A549 (cell line): ENCODE data around the gene FANCF. TPM values are rescaled to one million over a fixed set of nuclear protein-coding genes. Genes with fewer than 3 reads are reported as not detected.

Experiments
- ATAC-seq, 2 experiments: fragments of 200-7000 bp in 1 of 2; fragments of >200 bp in 1 of 2; cut with Nextera tagmentation in 1 of 2; cut with Tn5 transposase in 1 of 2; 3 replicates each; pipeline versions ENCODE4 v1.8.0 to v1.9.1; 2018 to 2020; ENCODE audit warnings: mild to moderate bottlenecking in 1 of 2, moderate library complexity in 1 of 2
- CTCF ChIA-PET: fragments of 300-600 bp; sonication (Branson Sonifier 250); formaldehyde crosslinking; extraction: SDS; loops from one replicate; lab custom pipeline; 2021; ENCODE audit warnings: antibody characterized with exemption, inconsistent platforms; lab: Yijun Ruan, JAX
- POLR2A ChIA-PET: fragments of 350-600 bp; formaldehyde crosslinking; extraction: SDS; loops from one replicate; lab custom pipeline; 2021; ENCODE audit warnings: antibody characterized with exemption, inconsistent platforms; lab: Yijun Ruan, JAX
- DNase-seq, 2 experiments: peaks; one replicate each; pipeline versions ENCODE4 v3.0.0 to v3.0.0-alpha.2; 2011 to 2016; ENCODE audit warnings: low read depth in 1 of 2, low spot score in 1 of 2
- FAIRE-seq: peaks from 2 replicates; lab custom pipeline; 2011; peaks lifted over from hg19 to GRCh38; lab: Jason Lieb, UNC
- H3K27ac ChIP-seq, 2 experiments: fragments of >200 bp; sonication (Bioruptor Twin); formaldehyde crosslinking; 3 replicates each; pipeline ENCODE4 v1.5.1; 2016 to 2017
- H3K4me1 ChIP-seq: fragments of >200 bp; sonication (Bioruptor Twin); formaldehyde crosslinking; 3 replicates; pipeline ENCODE4 v1.6.1; 2016
- H3K4me2 ChIP-seq: fragments of >200 bp; sonication (Bioruptor Twin); formaldehyde crosslinking; 3 replicates; pipeline ENCODE4 v1.6.1; 2016
- H3K4me3 ChIP-seq: fragments of >200 bp; sonication (Bioruptor Twin); formaldehyde crosslinking; 3 replicates; pipeline ENCODE4 v1.5.1; 2016
- H3K9me3 ChIP-seq: fragments of >200 bp; sonication (Bioruptor Twin); formaldehyde crosslinking; 3 replicates; pipeline ENCODE4 v1.6.1; 2016
- BHLHE40 ChIP-seq: IDR thresholded peaks from 2 replicates; pipeline ENCODE4 v1.6.1; 2012; ENCODE audit warnings: low read depth, low read length, inconsistent platforms
- E2F6 ChIP-seq: IDR thresholded peaks from 2 replicates; pipeline ENCODE4 v1.6.1; 2012; ENCODE audit warnings: low read depth, borderline replicate concordance
- EHF ChIP-seq: fragments of 250-450 bp; sonication (Bioruptor Pico); IDR thresholded peaks from 2 replicates; pipeline ENCODE4 v1.5.0; 2020; ENCODE audit warnings: mild to moderate bottlenecking
- HMGXB4 ChIP-seq: fragments of 250-450 bp; sonication (Bioruptor Pico); IDR thresholded peaks from 2 replicates; pipeline ENCODE4 v1.5.0; 2021; ENCODE audit warnings: mild to moderate bottlenecking, moderate library complexity, borderline replicate concordance
- HOXA7 ChIP-seq: fragments of 250-450 bp; sonication (Bioruptor Pico); IDR thresholded peaks from 2 replicates; pipeline ENCODE4 v1.5.0; 2020; ENCODE audit warnings: mild to moderate bottlenecking, moderate library complexity
- HOXB5 ChIP-seq: fragments of 250-450 bp; sonication (Bioruptor Pico); IDR thresholded peaks from 2 replicates; pipeline ENCODE4 v1.5.0; 2020; ENCODE audit warnings: mild to moderate bottlenecking, moderate library complexity
- KDM5A ChIP-seq: fragments of 200-600 bp; sonication (generic); IDR thresholded peaks from 2 replicates; pipeline ENCODE4 v1.6.1; 2016; ENCODE audit warnings: antibody characterized with exemption, mild to moderate bottlenecking
- NPAS2 ChIP-seq: fragments of 250-450 bp; sonication (Bioruptor Pico); IDR thresholded peaks from 2 replicates; pipeline ENCODE4 v1.8.0; 2022; ENCODE audit warnings: mild to moderate bottlenecking, moderate library complexity, borderline replicate concordance
- WGBS: methylation state at CpG from one replicate; pipeline ENCODE4 v1.1.6; 2017; ENCODE audit errors: missing lambda C conversion rate; 5-methylcytosine and 5-hydroxymethylcytosine counted together
- polyA plus RNA-seq, 4 experiments: library from polyadenylated mRNA; depleted of rRNA in 3 of 4; stranded (reverse); fragments of >200 nt; fragmentation: RNase III in 1 of 4; extraction: RNeasy Plus Mini Kit Qiagen cat#74134 plus additional on column Dnase treatment in 1 of 4; gene quantifications; 2 replicates in 3 of 4; 3 replicates in 1 of 4; pipeline ENCODE4 v1.2.3, GENCODE V29; 2011 to 2017
- TF ChIP-seq, protein P1 (sequence below): fragments of 200-600 bp; sonication (generic); IDR thresholded peaks from 2 replicates; pipeline ENCODE4 v1.6.1; 2016; ENCODE audit warnings: antibody characterized with exemption, mild to moderate bottlenecking, moderate library complexity
- TF ChIP-seq, protein P2 (sequence below): fragments of 250-450 bp; sonication (Bioruptor Pico); IDR thresholded peaks from 2 replicates; pipeline ENCODE4 v1.5.0; 2020; ENCODE audit warnings: low read depth, mild to moderate bottlenecking, moderate library complexity
- TF ChIP-seq, protein P3 (sequence below): fragments of >200 bp; sonication (Bioruptor Twin); formaldehyde crosslinking; IDR thresholded peaks from 2 replicates; pipeline ENCODE4 v1.6.1; 2016
- TF ChIP-seq, protein P4 (sequence below): IDR thresholded peaks from 2 replicates; pipeline ENCODE4 v1.6.1; 2012
- TF ChIP-seq, protein P5 (sequence below): fragments of 150-350 bp; IDR thresholded peaks from 2 replicates; pipeline ENCODE4 v1.6.1; 2014; ENCODE audit warnings: low read depth, mild to moderate bottlenecking, low read length

The FANCF gene
- polyA plus RNA-seq, 2 of the 4 experiments (the other 2 are of a cell fraction) = 10.9 to 11.1 TPM

- no peak overlapping the region for H3K4me3 ChIP-seq
- FAIRE-seq (no peak), DNase-seq (no peak), ATAC-seq (no peak)
- POLR2A ChIA-PET = no interaction called here
- CTCF ChIA-PET = no interaction called here
- H3K27ac ChIP-seq = no peak overlapping the region
- TF ChIP-seq HOXB5 (no peak), KDM5A (no peak)
- TF ChIP-seq, protein P1, sequence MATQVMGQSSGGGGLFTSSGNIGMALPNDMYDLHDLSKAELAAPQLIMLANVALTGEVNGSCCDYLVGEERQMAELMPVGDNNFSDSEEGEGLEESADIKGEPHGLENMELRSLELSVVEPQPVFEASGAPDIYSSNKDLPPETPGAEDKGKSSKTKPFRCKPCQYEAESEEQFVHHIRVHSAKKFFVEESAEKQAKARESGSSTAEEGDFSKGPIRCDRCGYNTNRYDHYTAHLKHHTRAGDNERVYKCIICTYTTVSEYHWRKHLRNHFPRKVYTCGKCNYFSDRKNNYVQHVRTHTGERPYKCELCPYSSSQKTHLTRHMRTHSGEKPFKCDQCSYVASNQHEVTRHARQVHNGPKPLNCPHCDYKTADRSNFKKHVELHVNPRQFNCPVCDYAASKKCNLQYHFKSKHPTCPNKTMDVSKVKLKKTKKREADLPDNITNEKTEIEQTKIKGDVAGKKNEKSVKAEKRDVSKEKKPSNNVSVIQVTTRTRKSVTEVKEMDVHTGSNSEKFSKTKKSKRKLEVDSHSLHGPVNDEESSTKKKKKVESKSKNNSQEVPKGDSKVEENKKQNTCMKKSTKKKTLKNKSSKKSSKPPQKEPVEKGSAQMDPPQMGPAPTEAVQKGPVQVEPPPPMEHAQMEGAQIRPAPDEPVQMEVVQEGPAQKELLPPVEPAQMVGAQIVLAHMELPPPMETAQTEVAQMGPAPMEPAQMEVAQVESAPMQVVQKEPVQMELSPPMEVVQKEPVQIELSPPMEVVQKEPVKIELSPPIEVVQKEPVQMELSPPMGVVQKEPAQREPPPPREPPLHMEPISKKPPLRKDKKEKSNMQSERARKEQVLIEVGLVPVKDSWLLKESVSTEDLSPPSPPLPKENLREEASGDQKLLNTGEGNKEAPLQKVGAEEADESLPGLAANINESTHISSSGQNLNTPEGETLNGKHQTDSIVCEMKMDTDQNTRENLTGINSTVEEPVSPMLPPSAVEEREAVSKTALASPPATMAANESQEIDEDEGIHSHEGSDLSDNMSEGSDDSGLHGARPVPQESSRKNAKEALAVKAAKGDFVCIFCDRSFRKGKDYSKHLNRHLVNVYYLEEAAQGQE = no peak
- no peaks in the 10 kb centered on the region for H3K4me1 ChIP-seq
- no peak overlapping the region for H3K4me2 ChIP-seq
- H3K9me3 ChIP-seq = no peaks in the 10 kb centered on the region
Observed at GRCh38 chr11:22641559-22641958, 15.9 kb upstream of the FANCF start.

GRCh38 chr11:22640862-22641261, 15.2 kb upstream of the FANCF start:
- FAIRE-seq (no peak), ATAC-seq (no peak), DNase-seq (no peak)
- H3K9me3 ChIP-seq = no peaks in the 10 kb centered on the region
- H3K27ac ChIP-seq = no peak overlapping the region
- ChIA-PET POLR2A (no interaction called here), CTCF (interaction anchor here (0.9 kb wide), 1 partner anchor 14 kb away, joined by 3 read pairs; no protein-coding TSS in a partner anchor)
- no peak overlapping the region for H3K4me3 ChIP-seq
- H3K4me1 ChIP-seq = no peaks in the 10 kb centered on the region
- TF ChIP-seq, protein P2, sequence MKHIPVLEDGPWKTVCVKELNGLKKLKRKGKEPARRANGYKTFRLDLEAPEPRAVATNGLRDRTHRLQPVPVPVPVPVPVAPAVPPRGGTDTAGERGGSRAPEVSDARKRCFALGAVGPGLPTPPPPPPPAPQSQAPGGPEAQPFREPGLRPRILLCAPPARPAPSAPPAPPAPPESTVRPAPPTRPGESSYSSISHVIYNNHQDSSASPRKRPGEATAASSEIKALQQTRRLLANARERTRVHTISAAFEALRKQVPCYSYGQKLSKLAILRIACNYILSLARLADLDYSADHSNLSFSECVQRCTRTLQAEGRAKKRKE (CRISPR knock-in tag) = no peak
- TF ChIP-seq E2F6 (no peak), HMGXB4 (CRISPR knock-in tag) (no peak), EHF (CRISPR knock-in tag) (no peak), HOXB5 (no peak), BHLHE40 (no peak), NPAS2 (CRISPR knock-in tag) (no peak), HOXA7 (no peak)
- TF ChIP-seq, protein P3, sequence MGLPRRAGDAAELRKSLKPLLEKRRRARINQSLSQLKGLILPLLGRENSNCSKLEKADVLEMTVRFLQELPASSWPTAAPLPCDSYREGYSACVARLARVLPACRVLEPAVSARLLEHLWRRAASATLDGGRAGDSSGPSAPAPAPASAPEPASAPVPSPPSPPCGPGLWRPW = no peak
- TF ChIP-seq, protein P4, sequence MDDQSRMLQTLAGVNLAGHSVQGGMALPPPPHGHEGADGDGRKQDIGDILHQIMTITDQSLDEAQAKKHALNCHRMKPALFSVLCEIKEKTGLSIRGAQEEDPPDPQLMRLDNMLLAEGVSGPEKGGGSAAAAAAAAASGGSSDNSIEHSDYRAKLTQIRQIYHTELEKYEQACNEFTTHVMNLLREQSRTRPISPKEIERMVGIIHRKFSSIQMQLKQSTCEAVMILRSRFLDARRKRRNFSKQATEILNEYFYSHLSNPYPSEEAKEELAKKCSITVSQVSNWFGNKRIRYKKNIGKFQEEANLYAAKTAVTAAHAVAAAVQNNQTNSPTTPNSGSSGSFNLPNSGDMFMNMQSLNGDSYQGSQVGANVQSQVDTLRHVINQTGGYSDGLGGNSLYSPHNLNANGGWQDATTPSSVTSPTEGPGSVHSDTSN = no peak
- TF ChIP-seq, protein P1 = no peak
- TF ChIP-seq, protein P5, sequence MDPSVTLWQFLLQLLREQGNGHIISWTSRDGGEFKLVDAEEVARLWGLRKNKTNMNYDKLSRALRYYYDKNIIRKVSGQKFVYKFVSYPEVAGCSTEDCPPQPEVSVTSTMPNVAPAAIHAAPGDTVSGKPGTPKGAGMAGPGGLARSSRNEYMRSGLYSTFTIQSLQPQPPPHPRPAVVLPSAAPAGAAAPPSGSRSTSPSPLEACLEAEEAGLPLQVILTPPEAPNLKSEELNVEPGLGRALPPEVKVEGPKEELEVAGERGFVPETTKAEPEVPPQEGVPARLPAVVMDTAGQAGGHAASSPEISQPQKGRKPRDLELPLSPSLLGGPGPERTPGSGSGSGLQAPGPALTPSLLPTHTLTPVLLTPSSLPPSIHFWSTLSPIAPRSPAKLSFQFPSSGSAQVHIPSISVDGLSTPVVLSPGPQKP = no peak
- 61% methylated on average over 2 of the region's 2 CpGs for WGBS
- H3K4me2 ChIP-seq = no peak overlapping the region
